ENCODE data around the gene KRT1. TPM values are rescaled to one million over a fixed set of nuclear protein-coding genes. Genes with fewer than 3 reads are reported as not detected.
A peak's percentile ranks its signal among the peaks of the same experiment; 100 is the strongest.

Gene KRT1
- total RNA-seq, 6 experiments from 2014 or later = not detected

GRCh38 chr12:52634266-52635056, 45.7 kb downstream of the KRT1 start:
- no peaks in the 10 kb centered on the region for H3K4me1 ChIP-seq
- DNase-seq (peak; percentile 70 to 88 (median 88)), ATAC-seq (peak; percentile 81 to 98 (median 83))
- no peaks in the 10 kb centered on the region for H3K9me3 ChIP-seq
- H3K27me3 ChIP-seq = no peaks in the 10 kb centered on the region
- WGBS (ENCODE audit: insufficient coverage, low coverage, low lambda C conversion rate, missing lambda C conversion rate) = 36% methylated on average over 5 of the region's 7 CpGs
- intact Hi-C loops (cut with DNase I) = no loop called here
- no peaks in the 10 kb centered on the region for H3K36me3 ChIP-seq
- TF ChIP-seq CTCF (IDR thresholded peaks at IDR 0.05) = no peak
- TF ChIP-seq POLR2A (IDR thresholded peaks at IDR 0.05) = no peak
- H3K27ac ChIP-seq = no peak overlapping the region
- H3K4me3 ChIP-seq = no peak overlapping the region

GRCh38 chr12:52633383-52633782, 46.8 kb downstream of the KRT1 start:
- 30% methylated on average over 3 of the region's 4 CpGs for WGBS (ENCODE audit: insufficient coverage, low coverage, low lambda C conversion rate, missing lambda C conversion rate)
- no peaks in the 10 kb centered on the region for H3K9me3 ChIP-seq

GRCh38 chr12:52632656-52633055, 47.6 kb downstream of the KRT1 start:
- Histone ChIP-seq H3K27me3 (no peaks in the 10 kb centered on the region), H3K4me3 (no peak overlapping the region), H3K36me3 (no peaks in the 10 kb centered on the region), H3K27ac (no peak overlapping the region), H3K9me3 (no peaks in the 10 kb centered on the region), H3K4me1 (no peaks in the 10 kb centered on the region)
- DNase-seq (no peak), ATAC-seq (no peak)
- WGBS (ENCODE audit: insufficient coverage, low coverage, low lambda C conversion rate, missing lambda C conversion rate) = 85% methylated on average over 3 of the region's 4 CpGs
- no peak for TF ChIP-seq CTCF (IDR thresholded peaks at IDR 0.05)
- no peak for TF ChIP-seq POLR2A (IDR thresholded peaks at IDR 0.05)
- intact Hi-C loops (cut with DNase I) = no loop called here

More at GRCh38 chr12:52633383-52633782, 46.8 kb downstream of the KRT1 start:
- intact Hi-C loops (cut with DNase I) = no loop called here
- no peaks in the 10 kb centered on the region for H3K4me1 ChIP-seq
- H3K36me3 ChIP-seq = no peaks in the 10 kb centered on the region
- ATAC-seq = no peak
- no peaks in the 10 kb centered on the region for H3K27me3 ChIP-seq
- no peak for TF ChIP-seq POLR2A (IDR thresholded peaks at IDR 0.05)
- no peak for TF ChIP-seq CTCF (IDR thresholded peaks at IDR 0.05)
- H3K27ac ChIP-seq = no peak overlapping the region
- no peak overlapping the region for H3K4me3 ChIP-seq
- DNase-seq = no peak

- no peak for DNase-seq
- no peak for TF ChIP-seq CTCF (IDR thresholded peaks at IDR 0.05)
- TF ChIP-seq POLR2A (IDR thresholded peaks at IDR 0.05) = no peak
- no peak overlapping the region for H3K4me3 ChIP-seq
- no peak for ATAC-seq
- no peak overlapping the region for H3K27ac ChIP-seq
- no peaks in the 10 kb centered on the region for H3K4me1 ChIP-seq
- no peaks in the 10 kb centered on the region for H3K27me3 ChIP-seq
- intact Hi-C loops (cut with DNase I) = no loop called here
- 68% methylated on average over 3 of the region's 6 CpGs for whole genome bisulfite sequencing (ENCODE audit: insufficient coverage, low coverage, low lambda C conversion rate, missing lambda C conversion rate)
- H3K9me3 ChIP-seq = no peaks in the 10 kb centered on the region
- H3K36me3 ChIP-seq = no peaks in the 10 kb centered on the region
These were observed 48.3 kb downstream of the KRT1 start for GRCh38 chr12:52631676-52632459.
